ENCODE results near the gene RACGAP1.

DNA sequence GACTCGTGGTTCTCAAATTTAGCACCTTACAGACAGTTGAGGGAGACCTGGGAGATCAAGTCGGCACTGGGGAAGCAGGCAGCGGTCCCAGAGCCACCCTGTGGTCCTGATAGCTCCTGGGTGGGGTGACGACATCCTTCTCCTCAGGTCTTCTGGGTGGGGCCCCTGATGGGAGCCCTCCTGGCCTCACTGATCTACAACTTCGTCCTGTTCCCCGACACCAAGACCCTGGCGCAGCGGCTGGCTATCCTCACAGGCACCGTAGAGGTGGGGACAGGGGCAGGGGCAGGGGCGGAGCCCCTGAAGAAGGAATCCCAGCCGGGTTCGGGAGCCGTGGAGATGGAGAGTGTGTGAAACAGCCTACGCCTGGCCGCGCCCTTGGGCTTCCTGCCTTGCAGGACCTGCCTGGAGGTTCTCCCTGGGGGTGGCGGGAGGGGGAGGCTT, 50.0 kb downstream of the RACGAP1 start:
- no peak for TF ChIP-seq GATA3 (IDR thresholded peaks at IDR 0.05; ENCODE audit: low read depth, low read length)
- no peak for TF ChIP-seq GATA2 (IDR thresholded peaks at IDR 0.05; ENCODE audit: low read depth, low read length)

Data from SH-SY5Y (cell line).